Measurements from ENCODE around the gene PGAM2.

PGAM2 gene

GRCh38 chr7:44046321-44047061 is 18.9 kb downstream of the PGAM2 start:
- H2BK15ac ChIP-seq (ENCODE audit: low read length), result no peak overlapping the region
- H3K27me3 ChIP-seq (ENCODE audit: control insufficient read depth in 3 of 3, insufficient read depth in 3 of 3, low read depth in 1 of 3, low read length in 3 of 3), result peaks cover 0 to 2% (median 0%) of the 10 kb centered on the region in 3 experiments
- H3K4me1 ChIP-seq (ENCODE audit: control insufficient read depth in 2 of 2, insufficient read depth in 1 of 2, low read depth in 1 of 2, low read length in 2 of 2), result peaks cover 0 to 8% of the 10 kb centered on the region in 2 donors
- H3K4me2 ChIP-seq (ENCODE audit: insufficient read depth, low read length, poor library complexity, severe bottlenecking), result no peak overlapping the region
- no peak for DNase-seq (ENCODE audit: low spot score)
- H2BK12ac ChIP-seq (ENCODE audit: low read length), result no peak overlapping the region
- no peak overlapping the region for H3K9ac ChIP-seq (ENCODE audit: low read depth, low read length, poor library complexity)
- H3K79me1 ChIP-seq (ENCODE audit: low read depth, low read length), result peaks cover 10% of the 10 kb centered on the region
- H4K8ac ChIP-seq (ENCODE audit: low read depth, low read length), result no peak overlapping the region
- no peak overlapping the region for H2AK5ac ChIP-seq (ENCODE audit: low read depth, low read length)
- no peak overlapping the region for H3K4ac ChIP-seq (ENCODE audit: low read length)
- H2BK120ac ChIP-seq (ENCODE audit: low read depth, low read length), result no peak overlapping the region
- no CpG with 5 or more reads among the region's 8 CpGs for WGBS, 2 donors (ENCODE audit: extremely low coverage in 2 of 2, insufficient read length in 2 of 2, insufficient replicate concordance in 1 of 2)
- H3K18ac ChIP-seq (ENCODE audit: low read length), result no peak overlapping the region
- no peak overlapping the region for H4K91ac ChIP-seq (ENCODE audit: low read depth, low read length, poor library complexity)
- peak overlapping the region in 1 of 2 donors; percentile 92 for H3K4me3 ChIP-seq (ENCODE audit: low read length in 2 of 2)
- peaks cover 15 to 46% of the 10 kb centered on the region in 2 donors for H3K36me3 ChIP-seq (replicated peaks in 1 of 2; ENCODE audit: control insufficient read depth in 2 of 2, insufficient read depth in 2 of 2, low read length in 2 of 2)
- no peak overlapping the region for H3K23ac ChIP-seq (ENCODE audit: low read depth, low read length, poor library complexity)
- H2BK5ac ChIP-seq (ENCODE audit: low read length), result no peak overlapping the region
- no peak overlapping the region for H3K14ac ChIP-seq (ENCODE audit: low read length)
- no peak overlapping the region for H2AFZ ChIP-seq (ENCODE audit: low read length)
- no peak overlapping the region for H3K27ac ChIP-seq (replicated peaks; ENCODE audit: low read length)
- H3K9me3 ChIP-seq (replicated peaks in 1 of 2; ENCODE audit: control insufficient read depth in 2 of 2, insufficient read depth in 1 of 2, low read depth in 1 of 2, low read length in 2 of 2), result no peaks in the 10 kb centered on the region

- H3K23ac ChIP-seq (ENCODE audit: low read depth, low read length, poor library complexity), result peak overlapping the region; percentile 57
- no peak overlapping the region for H2AK5ac ChIP-seq (ENCODE audit: low read depth, low read length)
- H3K18ac ChIP-seq (ENCODE audit: low read length), result no peak overlapping the region
- peak overlapping the region; percentile 81 for H3K4me2 ChIP-seq (ENCODE audit: insufficient read depth, low read length, poor library complexity, severe bottlenecking)
- no peak overlapping the region for H2BK120ac ChIP-seq (ENCODE audit: low read depth, low read length)
- H3K4ac ChIP-seq (ENCODE audit: low read length), result no peak overlapping the region
- DNase-seq (ENCODE audit: low spot score), result no peak
- no peak overlapping the region for H3K14ac ChIP-seq (ENCODE audit: low read length)
- peaks cover 10% of the 10 kb centered on the region for H3K79me1 ChIP-seq (ENCODE audit: low read depth, low read length)
- peak overlapping the region; percentile 92 to 97 for H3K4me3 ChIP-seq (ENCODE audit: low read length in 2 of 2)
- no peak overlapping the region for H3K27ac ChIP-seq (replicated peaks; ENCODE audit: low read length)
- H3K27me3 ChIP-seq (ENCODE audit: control insufficient read depth in 3 of 3, insufficient read depth in 3 of 3, low read depth in 1 of 3, low read length in 3 of 3), result peaks cover 0 to 6% (median 0%) of the 10 kb centered on the region in 3 experiments
- no peak overlapping the region for H2BK15ac ChIP-seq (ENCODE audit: low read length)
- H3K36me3 ChIP-seq (replicated peaks in 1 of 2; ENCODE audit: control insufficient read depth in 2 of 2, insufficient read depth in 2 of 2, low read length in 2 of 2), result peaks cover 11 to 35% of the 10 kb centered on the region in 2 donors
- peaks cover 0 to 8% of the 10 kb centered on the region in 2 donors for H3K4me1 ChIP-seq (ENCODE audit: control insufficient read depth in 2 of 2, insufficient read depth in 1 of 2, low read depth in 1 of 2, low read length in 2 of 2)
- H3K9ac ChIP-seq (ENCODE audit: low read depth, low read length, poor library complexity), result peak overlapping the region; percentile 89
- H4K8ac ChIP-seq (ENCODE audit: low read depth, low read length), result no peak overlapping the region
- no CpG with 5 or more reads among the region's 15 CpGs for WGBS, 2 donors (ENCODE audit: extremely low coverage in 2 of 2, insufficient read length in 2 of 2, insufficient replicate concordance in 1 of 2)
- no peaks in the 10 kb centered on the region for H3K9me3 ChIP-seq (replicated peaks in 1 of 2; ENCODE audit: control insufficient read depth in 2 of 2, insufficient read depth in 1 of 2, low read depth in 1 of 2, low read length in 2 of 2)
- H4K91ac ChIP-seq (ENCODE audit: low read depth, low read length, poor library complexity), result no peak overlapping the region
- no peak overlapping the region for H2BK12ac ChIP-seq (ENCODE audit: low read length)
- no peak overlapping the region for H2BK5ac ChIP-seq (ENCODE audit: low read length)
- peak overlapping the region; percentile 90 for H2AFZ ChIP-seq (ENCODE audit: low read length)
Observed at GRCh38 chr7:44045226-44046014, 19.9 kb downstream of the PGAM2 start.

GRCh38 chr7:44044315-44045225 is 20.8 kb downstream of the PGAM2 start, which contains the start of gene DBNL:
DBNL (plus strand) TSS chr7:44044702; CDS start chr7:44044738, 36 bp downstream.
- Histone ChIP-seq H3K4me2 (ENCODE audit: insufficient read depth, low read length, poor library complexity, severe bottlenecking) (peak within 1 kb of the TSS; percentile 81), H3K18ac (ENCODE audit: low read length) (peak within 1 kb of the TSS; percentile 89), H3K27me3 (ENCODE audit: control insufficient read depth in 3 of 3, insufficient read depth in 3 of 3, low read depth in 1 of 3, low read length in 3 of 3) (peaks cover 0 to 6% (median 0%) of the 10 kb centered on the region in 3 experiments), H3K4me1 (ENCODE audit: control insufficient read depth in 2 of 2, insufficient read depth in 1 of 2, low read depth in 1 of 2, low read length in 2 of 2) (peaks cover 0 to 8% of the 10 kb centered on the region in 2 donors), H3K9me3 (replicated peaks in 1 of 2; ENCODE audit: control insufficient read depth in 2 of 2, insufficient read depth in 1 of 2, low read depth in 1 of 2, low read length in 2 of 2) (no peaks in the 10 kb centered on the region), H3K14ac (ENCODE audit: low read length) (no peak within 1 kb of the TSS), H2AFZ (ENCODE audit: low read length) (peak within 1 kb of the TSS; percentile 90), H3K4me3 (ENCODE audit: low read length in 2 of 2) (peak within 1 kb of the TSS; percentile 92 to 97), H4K91ac (ENCODE audit: low read depth, low read length, poor library complexity) (no peak within 1 kb of the TSS), H3K9ac (ENCODE audit: low read depth, low read length, poor library complexity) (peak within 1 kb of the TSS; percentile 89), H2BK15ac (ENCODE audit: low read length) (no peak within 1 kb of the TSS), H3K23ac (ENCODE audit: low read depth, low read length, poor library complexity) (peak within 1 kb of the TSS; percentile 57), H2AK5ac (ENCODE audit: low read depth, low read length) (peak within 1 kb of the TSS; percentile 32), H3K79me1 (ENCODE audit: low read depth, low read length) (peaks cover 10% of the 10 kb centered on the region), H4K8ac (ENCODE audit: low read depth, low read length) (no peak within 1 kb of the TSS), H3K27ac (replicated peaks; ENCODE audit: low read length) (no peak within 1 kb of the TSS), H3K36me3 (replicated peaks in 1 of 2; ENCODE audit: control insufficient read depth in 2 of 2, insufficient read depth in 2 of 2, low read length in 2 of 2) (peaks cover 4 to 27% of the 10 kb centered on the region in 2 donors), H2BK5ac (ENCODE audit: low read length) (no peak within 1 kb of the TSS), H2BK12ac (ENCODE audit: low read length) (no peak within 1 kb of the TSS), H2BK120ac (ENCODE audit: low read depth, low read length) (no peak within 1 kb of the TSS), H3K4ac (ENCODE audit: low read length) (no peak within 1 kb of the TSS)
- peak; percentile 73 for DNase-seq (ENCODE audit: low spot score)
- no CpG with 5 or more reads among the region's 74 CpGs for WGBS, 2 donors (ENCODE audit: extremely low coverage in 2 of 2, insufficient read length in 2 of 2, insufficient replicate concordance in 1 of 2)
